Activated T-cell treated with anti-CD3 and anti-CD28 coated beads for 48 hours (primary cell): ENCODE results near the gene ATP6AP2.
"Not testable (repeated sequence)": the region's sequence is repeated elsewhere in the genome, so short reads cannot be mapped to it uniquely, and the experiment has no call there.

ENCODE experiments used
- DNase-seq: peaks from one replicate; pipeline ENCODE4 v3.0.0-alpha.2; 2020; ENCODE audit warnings: low read depth

Gene ATP6AP2

GRCh38 chrX:40575411-40575810 is 5.4 kb upstream of the ATP6AP2 start:
- DNase-seq = not testable (repeated sequence)

GRCh38 chrX:40576291-40576690 is 4.5 kb upstream of the ATP6AP2 start:
- no peak for DNase-seq

- no peak for DNase-seq
Observed at GRCh38 chrX:40578039-40578695, 2.6 kb upstream of the ATP6AP2 start.

- DNase-seq = no peak
Observed at GRCh38 chrX:40579141-40579540, 1.6 kb upstream of the ATP6AP2 start.

GRCh38 chrX:40579900-40580536 is 752 bp upstream of the ATP6AP2 start:
- no peak for DNase-seq

- no peak for DNase-seq
Observed at GRCh38 chrX:40581336-40581920, 658 bp downstream of the ATP6AP2 start.

GRCh38 chrX:40582178-40582577 is 1.4 kb downstream of the ATP6AP2 start:
- DNase-seq = not testable (repeated sequence)

- no peak for DNase-seq
Observed at GRCh38 chrX:40582811-40583210, 2.0 kb downstream of the ATP6AP2 start.

GRCh38 chrX:40587623-40588022 is 6.9 kb downstream of the ATP6AP2 start:
- DNase-seq = not testable (repeated sequence)

- DNase-seq = peak; percentile 8
Observed at GRCh38 chrX:40589616-40590321, 9.0 kb downstream of the ATP6AP2 start.

- DNase-seq = no peak
Observed at GRCh38 chrX:40603446-40603845, 22.7 kb downstream of the ATP6AP2 start.

- DNase-seq = no peak
Observed at GRCh38 chrX:40607381-40607780, 26.6 kb downstream of the ATP6AP2 start.

GRCh38 chrX:40612511-40612910 is 31.7 kb downstream of the ATP6AP2 start:
- no peak for DNase-seq

- DNase-seq = no peak
Observed at GRCh38 chrX:40615976-40616375, 35.2 kb downstream of the ATP6AP2 start.

- no peak for DNase-seq
Observed at GRCh38 chrX:40617566-40617965, 36.8 kb downstream of the ATP6AP2 start.

- no peak for DNase-seq
Observed at GRCh38 chrX:40622479-40623138, 41.8 kb downstream of the ATP6AP2 start.

- DNase-seq = no peak
Observed at GRCh38 chrX:40623139-40623536, 42.4 kb downstream of the ATP6AP2 start, which contains the start of gene MPC1L. TSS of gene MPC1L (plus strand) at chrX:40623428. CDS start at chrX:40623566, 138 bp downstream.

- no peak for DNase-seq
Observed at GRCh38 chrX:40623665-40624064, 42.9 kb downstream of the ATP6AP2 start.

GRCh38 chrX:40625294-40625693 is 44.5 kb downstream of the ATP6AP2 start:
- no peak for DNase-seq

GRCh38 chrX:40628506-40628905 is 47.7 kb downstream of the ATP6AP2 start:
- no peak for DNase-seq

GRCh38 chrX:40632199-40632598 is 51.4 kb downstream of the ATP6AP2 start:
- no peak for DNase-seq

- no peak for DNase-seq
Observed at GRCh38 chrX:40637687-40638086, 56.9 kb downstream of the ATP6AP2 start.
